MM.1S (cell line): ENCODE data around the gene ADAP1.

Source experiments
- CTCF ChIP-seq: fragments of 300-600 bp; sonication (generic); IDR thresholded peaks from 2 replicates; pipeline ENCODE4 v1.5.1; 2016; ENCODE audit warnings: antibody characterized with exemption, low read length, mixed read lengths
- EZH2 ChIP-seq: fragments of 300-600 bp; sonication (generic); optimal IDR thresholded peaks from 2 replicates; pipeline ENCODE3; 2017; ENCODE audit warnings: low read depth, mild to moderate bottlenecking, antibody characterized with exemption, low read length, mixed read lengths

DNA sequence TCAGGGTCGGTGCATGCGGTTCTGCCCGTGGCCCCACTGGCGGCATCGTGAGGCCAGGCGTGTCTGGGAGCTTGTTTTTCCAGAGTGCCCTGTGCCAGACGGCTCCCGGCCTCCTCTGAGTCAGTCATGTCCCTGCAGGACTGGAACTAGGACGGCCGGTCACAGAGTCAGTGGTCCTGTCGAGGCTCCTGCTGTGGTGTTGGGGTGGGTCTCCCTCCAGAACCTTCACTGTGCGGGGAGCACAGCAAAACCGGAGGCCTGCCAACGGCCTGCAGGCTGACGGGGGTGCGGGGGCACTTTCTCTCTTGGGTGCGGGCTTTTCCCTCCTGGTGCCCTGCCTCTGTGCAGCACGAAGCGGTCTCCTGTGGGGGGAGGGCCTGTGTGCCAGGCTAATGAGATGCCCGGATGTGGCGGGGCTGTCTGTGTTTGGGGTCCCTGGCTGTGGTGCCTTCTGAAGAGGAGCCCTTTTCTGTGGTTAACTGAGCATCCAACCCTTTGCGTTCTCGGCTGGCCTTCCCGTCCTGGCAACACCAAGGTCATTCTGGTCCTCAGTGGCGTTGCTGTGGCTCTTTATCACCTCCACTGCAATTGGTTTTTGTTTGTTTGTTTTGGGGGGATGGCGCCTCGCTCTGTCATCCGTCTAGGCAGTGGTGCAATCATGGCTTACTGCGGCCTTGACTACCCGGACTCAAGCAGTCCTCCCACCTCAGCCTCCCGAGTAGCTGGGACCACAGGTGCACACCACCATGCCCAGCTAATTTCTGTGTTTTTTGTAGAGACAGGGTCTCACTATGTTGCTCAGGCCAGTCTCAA, 70.1 kb downstream of the ADAP1 start:
- no peak for TF ChIP-seq CTCF
- no peak for TF ChIP-seq EZH2
